Thoracic aorta (tissue), 2 donors: ENCODE measurements around the gene PTPRH. TPM values are rescaled to one million over a fixed set of nuclear protein-coding genes. Genes with fewer than 3 reads are reported as not detected.

Experiments used
- total RNA-seq, 2 donors: library from RNA; depleted of rRNA; stranded (reverse); fragments of >200 nt; gene quantifications; one replicate each; pipeline versions ENCODE4 v1.1.0 to v1.2.3, GENCODE V29; 2016

The PTPRH gene
- total RNA-seq, 2 donors from 2014 or later: 0.14 to 1.1 TPM

Other genes with a start within 250 kb of the PTPRH start
- gene NLRP2, start 243.1 kb downstream of the PTPRH start, total RNA-seq: 1 to 10 TPM in 1 of 2 donors, under 1 TPM in 1; 0.41 to 1.7 TPM
- not detected for gene GP6, start 171.2 kb downstream of the PTPRH start, total RNA-seq
- 10 to 100 TPM; 22.2 to 23.6 TPM for gene RDH13, start 146.4 kb downstream of the PTPRH start, total RNA-seq
- gene EPS8L1, start 133.6 kb downstream of the PTPRH start, total RNA-seq: 10 to 100 TPM in 1 of 2 donors, 1 to 10 TPM in 1; 5.4 to 16.3 TPM
- 100 to 1,000 TPM; 194 to 250 TPM for gene PPP1R12C, start 91.9 kb downstream of the PTPRH start, total RNA-seq
- gene TNNT1, start 60.3 kb downstream of the PTPRH start, total RNA-seq: not detected
- not detected for gene TNNI3, start 51.8 kb downstream of the PTPRH start, total RNA-seq
- not detected for gene DNAAF3, start 42.9 kb downstream of the PTPRH start, total RNA-seq
- gene SYT5, start 29.2 kb downstream of the PTPRH start, total RNA-seq: not detected
- 1 to 10 TPM; 2.4 to 4.8 TPM for gene TMEM86B, start 19.3 kb upstream of the PTPRH start, total RNA-seq
- gene PPP6R1, start 49.5 kb upstream of the PTPRH start, total RNA-seq: 10 to 100 TPM; 46.7 to 52.3 TPM
- 10 to 100 TPM; 26.8 to 26.9 TPM for gene HSPBP1, start 70.6 kb upstream of the PTPRH start, total RNA-seq
- gene BRSK1, start 74.5 kb upstream of the PTPRH start, total RNA-seq: 10 to 100 TPM; 10.8 to 16.7 TPM
- gene TMEM150B, start 115.8 kb upstream of the PTPRH start, total RNA-seq: 1 to 10 TPM in 1 of 2 donors, not detected in 1; 6.8 TPM
- 10 to 100 TPM; 10.2 to 25.2 TPM for gene KMT5C, start 130.4 kb upstream of the PTPRH start, total RNA-seq
- gene COX6B2, start 145.2 kb upstream of the PTPRH start, total RNA-seq: not detected
- not detected for gene GARIN5B, start 153.8 kb upstream of the PTPRH start, total RNA-seq
- under 1 TPM in 1 of 2 donors, not detected in 1; 0.92 TPM for gene IL11, start 161.0 kb upstream of the PTPRH start, total RNA-seq
- gene TMEM190, start 167.3 kb upstream of the PTPRH start, total RNA-seq: not detected
- gene TMEM238, start 174.8 kb upstream of the PTPRH start, total RNA-seq: 1 to 10 TPM in 1 of 2 donors, not detected in 1; 4.2 TPM
- gene RPL28, start 176.4 kb upstream of the PTPRH start, total RNA-seq: 100 to 1,000 TPM; 175 to 274 TPM
- gene UBE2S, start 198.3 kb upstream of the PTPRH start, total RNA-seq: 10 to 100 TPM; 16.3 to 17.9 TPM
- not detected for gene SHISA7, start 233.8 kb upstream of the PTPRH start, total RNA-seq